Upper lobe of left lung (tissue), 6 donors: Measurements from ENCODE around the gene SGMS1. TPM values are rescaled to one million over a fixed set of nuclear protein-coding genes. Genes with fewer than 3 reads are reported as not detected.
"Not testable (repeated sequence)": the region's sequence is repeated elsewhere in the genome, so short reads cannot be mapped to it uniquely, and the experiment has no call there.

ENCODE experiments used
- ATAC-seq, 2 donors: fragments of 200-7000 bp; cut with Tn5 transposase; one replicate each; pipeline ENCODE4 v1.9.1; 2022; ENCODE audit warnings: mild to moderate bottlenecking in 2 of 2, moderate library complexity in 2 of 2; ENCODE audit not compliant: low FRiP score in 2 of 2
- DNase-seq, 2 donors: peaks; one replicate each; pipeline ENCODE4 v3.0.0-alpha.2; 2019 to 2020
- H3K27ac ChIP-seq, 4 donors: fragments of 200-600 bp; sonication (generic); one replicate each; pipeline ENCODE4 v1.5.1; 2016 to 2019
- H3K27me3 ChIP-seq, 4 donors: fragments of 200-600 bp; sonication (generic); one replicate each; pipeline ENCODE4 v1.5.1; 2017 to 2019
- H3K36me3 ChIP-seq, 4 donors: fragments of 200-600 bp; sonication (generic); one replicate each; pipeline ENCODE4 v1.5.1; 2016 to 2019
- H3K4me1 ChIP-seq, 4 donors: fragments of 200-600 bp; sonication (generic); one replicate each; pipeline ENCODE4 v1.5.1; 2018 to 2019
- H3K4me3 ChIP-seq, 4 donors: fragments of 200-600 bp; sonication (generic); one replicate each; pipeline ENCODE4 v1.5.1; 2017 to 2019; ENCODE audit warnings: mild to moderate bottlenecking in 2 of 4, moderate library complexity in 1 of 4
- H3K9me3 ChIP-seq, 4 donors: fragments of 200-600 bp; sonication (generic); one replicate each; pipeline ENCODE4 v1.5.1; 2018 to 2019
- CTCF ChIP-seq, 6 experiments: fragments of 450-650 bp in 4 of 6; fragments of 200-600 bp in 2 of 6; sonication (generic) in 2 of 6; IDR thresholded peaks; one replicate each; pipeline ENCODE4 v1.5.1; 2016 to 2019; ENCODE audit warnings: antibody characterized with exemption in 6 of 6
- EP300 ChIP-seq, 4 donors: sonication (generic); formaldehyde crosslinking; IDR thresholded peaks; one replicate each; pipeline ENCODE4 v1.5.1; 2017; ENCODE audit warnings: antibody characterized with exemption in 4 of 4, control low read depth in 2 of 4
- POLR2A ChIP-seq, 4 donors: fragments of 450-650 bp; IDR thresholded peaks; one replicate each; pipeline ENCODE4 v1.5.1; 2016 to 2017; ENCODE audit warnings: antibody characterized with exemption in 4 of 4, mild to moderate bottlenecking in 2 of 4
- POLR2AphosphoS5 ChIP-seq, 2 donors: sonication (generic); formaldehyde crosslinking; IDR thresholded peaks; one replicate each; pipeline ENCODE4 v1.5.1; 2017; ENCODE audit warnings: antibody characterized with exemption in 2 of 2
- WGBS, 2 donors: methylation state at CpG; one replicate each; pipeline ENCODE4 v1.1.5; 2017 to 2018; 5-methylcytosine and 5-hydroxymethylcytosine counted together
- total RNA-seq, 6 donors: library from RNA; depleted of rRNA in 4 of 6; stranded (reverse); fragments of >200 nt in 4 of 6; gene quantifications; one replicate each; pipeline versions ENCODE4 v1.1.0 to v1.2.1, GENCODE V29; 2016 to 2021
- donor health status: DM: no; HTN: no; CAD: no; lungs with moderate emphysema.
- donor health status: DM: no; HTN: yes; CAD: no; lungs with severe emphysema.

SGMS1 gene
- total RNA-seq, 6 donors from 2014 or later = 66.7 to 230 (median 173) TPM

GRCh38 chr10:50506861-50507573, 116.7 kb downstream of the SGMS1 start:
- no peaks in the 10 kb centered on the region for H3K9me3 ChIP-seq
- no peak overlapping the region for H3K4me3 ChIP-seq
- H3K36me3 ChIP-seq = no peaks in the 10 kb centered on the region
- DNase-seq (no peak), ATAC-seq (no peak)
- H3K27me3 ChIP-seq = no peaks in the 10 kb centered on the region
- H3K27ac ChIP-seq = no peak overlapping the region
- peaks cover 0 to 11% (median 5%) of the 10 kb centered on the region in 4 donors for H3K4me1 ChIP-seq
- TF ChIP-seq POLR2AphosphoS5 (IDR thresholded peaks at IDR 0.05) (no peak), CTCF (IDR thresholded peaks at IDR 0.05) (no peak), POLR2A (IDR thresholded peaks at IDR 0.05) (no peak), EP300 (IDR thresholded peaks at IDR 0.05) (no peak)
- WGBS, 2 donors = 93 to 100% methylated on average over 2 to 5 of the region's 5 CpGs

GRCh38 chr10:50504389-50504788, 119.4 kb downstream of the SGMS1 start:
- no peak for DNase-seq
- 97 to 98% methylated on average over 1 of the region's 1 CpG for WGBS, 2 donors
- Histone ChIP-seq H3K9me3 (no peaks in the 10 kb centered on the region), H3K4me3 (no peak overlapping the region), H3K27me3 (no peaks in the 10 kb centered on the region), H3K36me3 (no peaks in the 10 kb centered on the region), H3K4me1 (peaks cover 0 to 6% (median 4%) of the 10 kb centered on the region in 4 donors), H3K27ac (no peak overlapping the region)
- TF ChIP-seq POLR2AphosphoS5 (IDR thresholded peaks at IDR 0.05) = no peak
- TF ChIP-seq POLR2A (IDR thresholded peaks at IDR 0.05) = no peak
- no peak for TF ChIP-seq EP300 (IDR thresholded peaks at IDR 0.05)
- no peak for TF ChIP-seq CTCF (IDR thresholded peaks at IDR 0.05)
- no peak for ATAC-seq

- H3K9me3 ChIP-seq = no peaks in the 10 kb centered on the region
- H3K4me1 ChIP-seq = peaks cover 0 to 6% (median 2%) of the 10 kb centered on the region in 4 donors
- TF ChIP-seq CTCF (IDR thresholded peaks at IDR 0.05) (no peak), EP300 (IDR thresholded peaks at IDR 0.05) (no peak), POLR2AphosphoS5 (IDR thresholded peaks at IDR 0.05) (no peak)
- 82 to 84% methylated on average over 10 of the region's 10 CpGs for WGBS, 2 donors
- H3K36me3 ChIP-seq = no peaks in the 10 kb centered on the region
- no peak overlapping the region for H3K4me3 ChIP-seq
- DNase-seq = no peak
- ATAC-seq = no peak
- H3K27ac ChIP-seq = no peak overlapping the region
- no peaks in the 10 kb centered on the region for H3K27me3 ChIP-seq
Measured at GRCh38 chr10:50503661-50504320, 120.0 kb downstream of the SGMS1 start.

GRCh38 chr10:50503156-50503555, 120.6 kb downstream of the SGMS1 start:
- H3K4me1 ChIP-seq, H3K27ac ChIP-seq, H3K36me3 ChIP-seq, H3K9me3 ChIP-seq, ATAC-seq, H3K27me3 ChIP-seq, H3K4me3 ChIP-seq, DNase-seq: not testable (repeated sequence)
- 94 to 98% methylated on average over 4 of the region's 4 CpGs for WGBS, 2 donors

- TF ChIP-seq CTCF (IDR thresholded peaks at IDR 0.05) (no peak), POLR2A (IDR thresholded peaks at IDR 0.05) (no peak), EP300 (IDR thresholded peaks at IDR 0.05) (no peak), POLR2AphosphoS5 (IDR thresholded peaks at IDR 0.05) (no peak)
- Histone ChIP-seq H3K4me1 (peaks cover 0 to 12% (median 0%) of the 10 kb centered on the region in 4 donors), H3K9me3 (no peaks in the 10 kb centered on the region), H3K27ac (no peak overlapping the region), H3K27me3 (no peaks in the 10 kb centered on the region), H3K36me3 (no peaks in the 10 kb centered on the region), H3K4me3 (no peak overlapping the region)
- no peak for ATAC-seq
- no peak for DNase-seq
- 56 to 73% methylated on average over 1 of the region's 1 CpG for WGBS, 2 donors
Measured at GRCh38 chr10:50501924-50502452, 121.8 kb downstream of the SGMS1 start.
